Neural cell (in vitro differentiated cells): ENCODE results near the gene SCN4B.

ENCODE experiments used
- EP300 ChIP-seq: fragments of 450-650 bp; conservative IDR thresholded peaks from 2 replicates; pipeline ENCODE4 v1.6.1; 2014; ENCODE audit warnings: antibody characterized with exemption, mild to moderate bottlenecking, moderate library complexity; ENCODE audit not compliant: poor library complexity, severe bottlenecking
- EZH2 ChIP-seq: fragments of 200-600, 300-800 bp; shearing (Covaris generic), sonication (generic); IDR thresholded peaks from 2 replicates; pipeline ENCODE4 v1.6.1; 2014; ENCODE audit warnings: antibody characterized with exemption, low read length, borderline replicate concordance, mild to moderate bottlenecking; ENCODE audit not compliant: insufficient read depth, poor library complexity, severe bottlenecking
- POLR2AphosphoS5 ChIP-seq: IDR thresholded peaks from 2 replicates; pipeline ENCODE4 v1.6.1; 2012
- RAD21 ChIP-seq: fragments of 450-650 bp; conservative IDR thresholded peaks from 2 replicates; pipeline ENCODE4 v1.6.1; 2014; ENCODE audit warnings: antibody characterized with exemption, mild to moderate bottlenecking, moderate library complexity
- TAF1 ChIP-seq: IDR thresholded peaks from 2 replicates; pipeline ENCODE4 v1.6.1; 2012; ENCODE audit warnings: low read depth
- TF ChIP-seq, protein P1 (sequence below): fragments of 450-650 bp; IDR thresholded peaks from 2 replicates; pipeline ENCODE4 v1.5.1; 2014; ENCODE audit warnings: antibody characterized with exemption, mild to moderate bottlenecking, moderate library complexity; ENCODE audit not compliant: poor library complexity, severe bottlenecking
- TF ChIP-seq, protein P2 (sequence below): IDR thresholded peaks from 2 replicates; pipeline ENCODE4 v1.6.1; 2012; ENCODE audit warnings: borderline replicate concordance

DNA sequence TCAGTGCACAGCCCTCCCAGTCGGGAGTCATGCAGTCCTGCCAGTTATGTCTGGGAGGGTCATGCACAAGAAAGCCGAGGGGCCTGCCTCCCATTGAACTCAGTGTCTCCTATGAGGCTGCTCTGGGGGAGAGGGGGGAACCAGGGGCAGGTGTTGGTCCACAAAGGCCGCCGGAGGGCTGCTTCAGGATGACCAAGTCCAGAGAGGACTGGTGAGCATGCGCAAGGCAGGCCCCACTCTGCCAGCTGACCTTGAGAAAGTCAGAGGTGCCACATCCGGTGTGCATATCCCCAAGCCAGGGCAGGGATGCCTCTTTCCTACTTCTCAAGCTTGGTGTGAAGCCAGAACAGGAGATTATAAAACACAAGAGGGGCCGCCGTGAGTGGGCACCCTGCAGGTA is 4.4 kb downstream of the SCN4B start:
- TF ChIP-seq, protein P1, sequence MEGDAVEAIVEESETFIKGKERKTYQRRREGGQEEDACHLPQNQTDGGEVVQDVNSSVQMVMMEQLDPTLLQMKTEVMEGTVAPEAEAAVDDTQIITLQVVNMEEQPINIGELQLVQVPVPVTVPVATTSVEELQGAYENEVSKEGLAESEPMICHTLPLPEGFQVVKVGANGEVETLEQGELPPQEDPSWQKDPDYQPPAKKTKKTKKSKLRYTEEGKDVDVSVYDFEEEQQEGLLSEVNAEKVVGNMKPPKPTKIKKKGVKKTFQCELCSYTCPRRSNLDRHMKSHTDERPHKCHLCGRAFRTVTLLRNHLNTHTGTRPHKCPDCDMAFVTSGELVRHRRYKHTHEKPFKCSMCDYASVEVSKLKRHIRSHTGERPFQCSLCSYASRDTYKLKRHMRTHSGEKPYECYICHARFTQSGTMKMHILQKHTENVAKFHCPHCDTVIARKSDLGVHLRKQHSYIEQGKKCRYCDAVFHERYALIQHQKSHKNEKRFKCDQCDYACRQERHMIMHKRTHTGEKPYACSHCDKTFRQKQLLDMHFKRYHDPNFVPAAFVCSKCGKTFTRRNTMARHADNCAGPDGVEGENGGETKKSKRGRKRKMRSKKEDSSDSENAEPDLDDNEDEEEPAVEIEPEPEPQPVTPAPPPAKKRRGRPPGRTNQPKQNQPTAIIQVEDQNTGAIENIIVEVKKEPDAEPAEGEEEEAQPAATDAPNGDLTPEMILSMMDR = no peak
- no peak for TF ChIP-seq POLR2AphosphoS5
- TF ChIP-seq EZH2 = no peak
- no peak for TF ChIP-seq RAD21
- TF ChIP-seq, protein P2, sequence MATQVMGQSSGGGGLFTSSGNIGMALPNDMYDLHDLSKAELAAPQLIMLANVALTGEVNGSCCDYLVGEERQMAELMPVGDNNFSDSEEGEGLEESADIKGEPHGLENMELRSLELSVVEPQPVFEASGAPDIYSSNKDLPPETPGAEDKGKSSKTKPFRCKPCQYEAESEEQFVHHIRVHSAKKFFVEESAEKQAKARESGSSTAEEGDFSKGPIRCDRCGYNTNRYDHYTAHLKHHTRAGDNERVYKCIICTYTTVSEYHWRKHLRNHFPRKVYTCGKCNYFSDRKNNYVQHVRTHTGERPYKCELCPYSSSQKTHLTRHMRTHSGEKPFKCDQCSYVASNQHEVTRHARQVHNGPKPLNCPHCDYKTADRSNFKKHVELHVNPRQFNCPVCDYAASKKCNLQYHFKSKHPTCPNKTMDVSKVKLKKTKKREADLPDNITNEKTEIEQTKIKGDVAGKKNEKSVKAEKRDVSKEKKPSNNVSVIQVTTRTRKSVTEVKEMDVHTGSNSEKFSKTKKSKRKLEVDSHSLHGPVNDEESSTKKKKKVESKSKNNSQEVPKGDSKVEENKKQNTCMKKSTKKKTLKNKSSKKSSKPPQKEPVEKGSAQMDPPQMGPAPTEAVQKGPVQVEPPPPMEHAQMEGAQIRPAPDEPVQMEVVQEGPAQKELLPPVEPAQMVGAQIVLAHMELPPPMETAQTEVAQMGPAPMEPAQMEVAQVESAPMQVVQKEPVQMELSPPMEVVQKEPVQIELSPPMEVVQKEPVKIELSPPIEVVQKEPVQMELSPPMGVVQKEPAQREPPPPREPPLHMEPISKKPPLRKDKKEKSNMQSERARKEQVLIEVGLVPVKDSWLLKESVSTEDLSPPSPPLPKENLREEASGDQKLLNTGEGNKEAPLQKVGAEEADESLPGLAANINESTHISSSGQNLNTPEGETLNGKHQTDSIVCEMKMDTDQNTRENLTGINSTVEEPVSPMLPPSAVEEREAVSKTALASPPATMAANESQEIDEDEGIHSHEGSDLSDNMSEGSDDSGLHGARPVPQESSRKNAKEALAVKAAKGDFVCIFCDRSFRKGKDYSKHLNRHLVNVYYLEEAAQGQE = no peak
- TF ChIP-seq TAF1 = no peak
- TF ChIP-seq EP300 = no peak
